IMR-90 (cell line): ENCODE data around the gene VAV1. TPM values are rescaled to one million over a fixed set of nuclear protein-coding genes. Genes with fewer than 3 reads are reported as not detected.

Source experiments
- ATAC-seq: fragments of 200-7000 bp; cut with Tn5 transposase; 2 replicates; pipeline ENCODE4 v1.9.1; 2020; ENCODE audit warnings: low read depth, mild to moderate bottlenecking, moderate library complexity
- BruUV-seq: library from RNA; stranded (reverse); fragments of 400-500 nt; replicated peaks from 2 replicates; lab custom pipeline; 2021; lab: Mats Ljungman, UMichigan
- CTCF ChIA-PET: fragments of 300-600 bp; formaldehyde crosslinking; extraction: SDS; loops from one replicate; lab custom pipeline; 2021; ENCODE audit warnings: antibody characterized with exemption; lab: Yijun Ruan, JAX
- POLR2A ChIA-PET: fragments of 300-600 bp; sonication (Branson Sonifier 250); formaldehyde crosslinking; loops from one replicate; lab custom pipeline; 2022; ENCODE audit warnings: antibody characterized with exemption; ENCODE audit not compliant: unreplicated experiment; lab: Charles Lee
- DNase-seq: peaks from one replicate; pipeline ENCODE4 v3.0.0; 2013
- H2AFZ ChIP-seq: replicated peaks from 2 replicates; pipeline ENCODE3; 2013; ENCODE audit warnings: low read length, mild to moderate bottlenecking; ENCODE audit not compliant: poor library complexity
- H2AK5ac ChIP-seq: 2 replicates; pipeline ENCODE4 v1.6.1; 2013; ENCODE audit warnings: low read depth, low read length, inconsistent platforms
- H2AK9ac ChIP-seq: replicated peaks from 2 replicates; pipeline ENCODE3; 2013; ENCODE audit warnings: mild to moderate bottlenecking, low read depth, low read length, moderate library complexity; ENCODE audit not compliant: poor library complexity
- H2BK120ac ChIP-seq: 2 replicates; pipeline ENCODE4 v1.6.1; 2013; ENCODE audit warnings: low read depth, low read length, inconsistent platforms
- H2BK15ac ChIP-seq: 3 replicates; pipeline ENCODE4 v1.6.1; 2013; ENCODE audit warnings: low read depth, low read length, inconsistent platforms
- H2BK20ac ChIP-seq: 2 replicates; pipeline ENCODE4 v1.6.1; 2013; ENCODE audit warnings: low read depth, mild to moderate bottlenecking, inconsistent platforms, low read length, moderate library complexity
- H2BK5ac ChIP-seq: 2 replicates; pipeline ENCODE4 v1.6.1; 2013; ENCODE audit warnings: mild to moderate bottlenecking, low read depth, low read length, inconsistent platforms; ENCODE audit not compliant: poor library complexity, severe bottlenecking
- H3K14ac ChIP-seq: replicated peaks from 2 replicates; pipeline ENCODE4 v1.6.1; 2013; ENCODE audit warnings: low read depth, low read length, inconsistent platforms
- H3K18ac ChIP-seq: 2 replicates; pipeline ENCODE4 v1.6.1; 2013; ENCODE audit warnings: low read depth, low read length, control low read depth
- H3K23ac ChIP-seq: 2 replicates; pipeline ENCODE4 v1.6.1; 2013; ENCODE audit warnings: low read depth, low read length, inconsistent platforms
- H3K27ac ChIP-seq: 2 replicates; pipeline ENCODE4 v1.5.1; 2013; ENCODE audit warnings: mild to moderate bottlenecking, control low read depth, low read length; ENCODE audit not compliant: insufficient read depth
- H3K27me3 ChIP-seq: 2 replicates; pipeline ENCODE4 v1.6.1; 2013; ENCODE audit warnings: low read length; ENCODE audit not compliant: control insufficient read depth, insufficient read depth
- H3K36me3 ChIP-seq: 2 replicates; pipeline ENCODE4 v1.6.1; 2013; ENCODE audit warnings: low read length, mixed read lengths; ENCODE audit not compliant: control insufficient read depth, insufficient read depth
- H3K4ac ChIP-seq: 2 replicates; pipeline ENCODE4 v1.6.1; 2013; ENCODE audit warnings: low read depth, low read length, inconsistent platforms
- H3K4me1 ChIP-seq: 2 replicates; pipeline ENCODE4 v1.6.1; 2013; ENCODE audit warnings: low read length, mixed read lengths; ENCODE audit not compliant: control insufficient read depth, insufficient read depth
- H3K4me2 ChIP-seq: 2 replicates; pipeline ENCODE4 v1.6.1; 2013; ENCODE audit warnings: low read depth, mild to moderate bottlenecking, control low read depth, low read length, moderate library complexity
- H3K4me3 ChIP-seq: 2 replicates; pipeline ENCODE4 v1.5.1; 2013; ENCODE audit warnings: low read depth, mild to moderate bottlenecking, control low read depth, low read length, moderate library complexity; ENCODE audit not compliant: insufficient read depth
- H3K56ac ChIP-seq: 2 replicates; pipeline ENCODE4 v1.6.1; 2013; ENCODE audit warnings: low read length, inconsistent platforms; ENCODE audit not compliant: insufficient read depth; ENCODE audit errors: extremely low read depth
- H3K79me1 ChIP-seq, 2 experiments: 2 replicates each; pipeline ENCODE4 v1.6.1; 2013; ENCODE audit warnings: low read length in 2 of 2, inconsistent platforms in 1 of 2, low read depth in 1 of 2
- H3K9ac ChIP-seq: 2 replicates; pipeline ENCODE4 v1.6.1; 2013; ENCODE audit warnings: low read depth, low read length, control low read depth
- H3K9me1 ChIP-seq: 2 replicates; pipeline ENCODE4 v1.6.1; 2013; ENCODE audit warnings: low read length, inconsistent platforms; ENCODE audit not compliant: insufficient read depth
- H3K9me3 ChIP-seq: 2 replicates; pipeline ENCODE4 v1.6.1; 2013; ENCODE audit warnings: low read length; ENCODE audit not compliant: control insufficient read depth, insufficient read depth
- H4K20me1 ChIP-seq: 2 replicates; pipeline ENCODE4 v1.6.1; 2013; ENCODE audit warnings: low read length, inconsistent platforms; ENCODE audit not compliant: insufficient read depth
- H4K5ac ChIP-seq: 2 replicates; pipeline ENCODE4 v1.6.1; 2013; ENCODE audit warnings: mild to moderate bottlenecking, low read depth, low read length, control low read depth
- H4K8ac ChIP-seq, 2 experiments: 2 replicates each; pipeline ENCODE4 v1.6.1; 2013; ENCODE audit warnings: low read depth in 2 of 2, low read length in 2 of 2, control low read depth in 1 of 2, inconsistent platforms in 1 of 2
- H4K91ac ChIP-seq: 2 replicates; pipeline ENCODE4 v1.6.1; 2013; ENCODE audit warnings: low read depth, low read length, inconsistent platforms; ENCODE audit not compliant: insufficient read depth
- BHLHE40 ChIP-seq: fragments of 150-350 bp; IDR thresholded peaks from 2 replicates; pipeline ENCODE4 v1.6.1; 2016; ENCODE audit warnings: mild to moderate bottlenecking, low read depth, low read length
- CEBPB ChIP-seq: IDR thresholded peaks from 2 replicates; pipeline ENCODE4 v1.6.1; 2012; ENCODE audit warnings: low read depth, low read length, improper control_type of control experiment
- CHD1 ChIP-seq: IDR thresholded peaks from 2 replicates; pipeline ENCODE4 v1.6.1; 2012; ENCODE audit warnings: low read depth, low read length, improper control_type of control experiment
- CTCF ChIP-seq: conservative IDR thresholded peaks from 2 replicates; pipeline ENCODE4 v1.5.1; 2012; ENCODE audit warnings: mild to moderate bottlenecking, low read depth, low read length, improper control_type of control experiment
- ELK1 ChIP-seq: fragments of 150-350 bp; IDR thresholded peaks from 2 replicates; pipeline ENCODE4 v1.6.1; 2016; ENCODE audit warnings: low read depth, mild to moderate bottlenecking, low read length, moderate library complexity, borderline replicate concordance
- FOS ChIP-seq: fragments of 150-350 bp; IDR thresholded peaks from 2 replicates; pipeline ENCODE4 v1.6.1; 2016; ENCODE audit warnings: low read depth, low read length
- MAFK ChIP-seq: IDR thresholded peaks from 2 replicates; pipeline ENCODE4 v1.6.1; 2012; ENCODE audit warnings: low read depth, low read length, improper control_type of control experiment
- MAZ ChIP-seq: IDR thresholded peaks from 2 replicates; pipeline ENCODE4 v1.6.1; 2012; ENCODE audit warnings: low read depth, mild to moderate bottlenecking, low read length, improper control_type of control experiment, moderate library complexity, borderline replicate concordance
- MXI1 ChIP-seq: IDR thresholded peaks from 2 replicates; pipeline ENCODE4 v1.6.1; 2012; ENCODE audit warnings: low read depth, mild to moderate bottlenecking, low read length, moderate library complexity, borderline replicate concordance
- NFE2L2 ChIP-seq: fragments of 150-350 bp; IDR thresholded peaks from 2 replicates; pipeline ENCODE4 v1.6.1; 2016; ENCODE audit warnings: low read depth, mild to moderate bottlenecking, low read length
- POLR2A ChIP-seq: IDR thresholded peaks from 2 replicates; pipeline ENCODE4 v1.6.1; 2012; ENCODE audit warnings: mild to moderate bottlenecking, low read depth, low read length
- RCOR1 ChIP-seq: IDR thresholded peaks from 2 replicates; pipeline ENCODE4 v1.6.1; 2012; ENCODE audit warnings: mild to moderate bottlenecking, low read length, improper control_type of control experiment; ENCODE audit not compliant: insufficient replicate concordance
- RFX5 ChIP-seq: IDR thresholded peaks from 2 replicates; pipeline ENCODE4 v1.8.0; 2012; ENCODE audit warnings: low read depth, mild to moderate bottlenecking, low read length, moderate library complexity
- SMC3 ChIP-seq: fragments of 150-350 bp; IDR thresholded peaks from 2 replicates; pipeline ENCODE4 v1.6.1; 2016; ENCODE audit warnings: low read depth, mild to moderate bottlenecking, antibody characterized with exemption, low read length, moderate library complexity
- WGBS, 2 experiments: methylation state at CpG; one replicate each; pipeline versions ENCODE4 v1.1.5 to v1.1.7; 2013; ENCODE audit warnings: missing lambda C conversion rate in 2 of 2; ENCODE audit not compliant: insufficient read length in 1 of 2; ENCODE audit errors: extremely low coverage in 2 of 2; 5-methylcytosine and 5-hydroxymethylcytosine counted together
- dilution Hi-C: fragments of 300-500 bp; cut with HindIII; formaldehyde crosslinking; loops from one replicate; pipeline ENCODE4 v1.14.3; 2018; ENCODE audit warnings: low sequenced_read_pairs; ENCODE audit not compliant: unreplicated experiment
- in situ Hi-C: fragments of 300-500 bp; cut with MboI; formaldehyde crosslinking; loops from 3 replicates; pipeline ENCODE4 v1.14.3; 2019; ENCODE audit warnings: low sequenced_read_pairs, inconsistent platforms, mixed read lengths
- intact Hi-C: fragments of 100-400 bp; cut with micrococcal nuclease; formaldehyde crosslinking; loops from 2 replicates; pipeline ENCODE4 v1.10.0; 2022
- polyA plus RNA-seq, 3 experiments: library from polyadenylated mRNA; depleted of rRNA; stranded (reverse); fragments of >200 nt; gene quantifications; 2 replicates each; pipeline ENCODE4 v1.2.3, GENCODE V29; 2012; ENCODE audit warnings: low replicate concordance in 1 of 3
- total RNA-seq: library from RNA; depleted of rRNA; stranded (reverse); fragments of >200 nt; gene quantifications from 2 replicates; pipeline ENCODE4 v1.2.3, GENCODE V29; 2012

VAV1 gene
- total and polyA plus RNA-seq, 2 of the 4 experiments (the other 2 are of a cell fraction), result not detected

- Histone ChIP-seq H3K4me3 (no peak overlapping the region), H4K91ac (no peak overlapping the region), H3K79me1 (no peaks in the 10 kb centered on the region), H3K4me1 (no peaks in the 10 kb centered on the region), H4K20me1 (no peaks in the 10 kb centered on the region), H2AFZ (no peak overlapping the region), H2BK15ac (no peak overlapping the region), H4K5ac (no peak overlapping the region), H3K9ac (no peak overlapping the region), H3K27me3 (no peaks in the 10 kb centered on the region), H3K14ac (no peak overlapping the region), H3K9me3 (peaks cover 3% of the 10 kb centered on the region; the same call in 1 of the 2 replicates), H3K4ac (no peak overlapping the region), H3K23ac (no peak overlapping the region), H4K8ac (no peak overlapping the region), H3K27ac (no peak overlapping the region), H3K9me1 (no peaks in the 10 kb centered on the region), H3K4me2 (no peak overlapping the region), H2BK5ac (no peak overlapping the region), H3K36me3 (no peaks in the 10 kb centered on the region), H2BK20ac (no peak overlapping the region), H3K18ac (no peak overlapping the region), H2AK5ac (no peak overlapping the region), H2BK120ac (no peak overlapping the region), H2AK9ac (no peak overlapping the region), H3K56ac (no peak overlapping the region)
- intact Hi-C loops, result no loop called here
- dilution Hi-C loops, result no loop called here
- in situ Hi-C loops, result no loop called here
- POLR2A ChIA-PET, result no interaction called here
- TF ChIP-seq RFX5 (no peak), SMC3 (no peak), CEBPB (no peak), FOS (no peak), BHLHE40 (no peak), MXI1 (no peak), NFE2L2 (no peak), CHD1 (no peak), ELK1 (no peak), MAZ (no peak), MAFK (no peak), RCOR1 (no peak), CTCF (no peak), POLR2A (no peak)
- BruUV-seq, result no TSS peak
- no CpG with 5 or more reads among the region's 3 CpGs for WGBS, 2 experiments
- DNase-seq, result no peak
- ATAC-seq, result no peak
- CTCF ChIA-PET, result no interaction called here
Observed at GRCh38 chr19:6848986-6849385, 76.5 kb downstream of the VAV1 start.
